Thoracic aorta endothelial cell (primary cell): ENCODE measurements around the gene SNRNP70. TPM values are rescaled to one million over a fixed set of nuclear protein-coding genes. Genes with fewer than 3 reads are reported as not detected.

Experiments used
- small RNA-seq: library from RNA; depleted of rRNA; stranded (forward); fragments of <200 nt; gene quantifications from one replicate; pipeline ENCODE3, GENCODE V24; 2012
- total RNA-seq: library from RNA; depleted of rRNA; stranded (reverse); fragments of >200 nt; gene quantifications from 2 replicates; pipeline ENCODE4 v1.2.3, GENCODE V29; 2012

Gene SNRNP70
- 169 and 205 TPM in 2 replicates for total RNA-seq

DNA sequence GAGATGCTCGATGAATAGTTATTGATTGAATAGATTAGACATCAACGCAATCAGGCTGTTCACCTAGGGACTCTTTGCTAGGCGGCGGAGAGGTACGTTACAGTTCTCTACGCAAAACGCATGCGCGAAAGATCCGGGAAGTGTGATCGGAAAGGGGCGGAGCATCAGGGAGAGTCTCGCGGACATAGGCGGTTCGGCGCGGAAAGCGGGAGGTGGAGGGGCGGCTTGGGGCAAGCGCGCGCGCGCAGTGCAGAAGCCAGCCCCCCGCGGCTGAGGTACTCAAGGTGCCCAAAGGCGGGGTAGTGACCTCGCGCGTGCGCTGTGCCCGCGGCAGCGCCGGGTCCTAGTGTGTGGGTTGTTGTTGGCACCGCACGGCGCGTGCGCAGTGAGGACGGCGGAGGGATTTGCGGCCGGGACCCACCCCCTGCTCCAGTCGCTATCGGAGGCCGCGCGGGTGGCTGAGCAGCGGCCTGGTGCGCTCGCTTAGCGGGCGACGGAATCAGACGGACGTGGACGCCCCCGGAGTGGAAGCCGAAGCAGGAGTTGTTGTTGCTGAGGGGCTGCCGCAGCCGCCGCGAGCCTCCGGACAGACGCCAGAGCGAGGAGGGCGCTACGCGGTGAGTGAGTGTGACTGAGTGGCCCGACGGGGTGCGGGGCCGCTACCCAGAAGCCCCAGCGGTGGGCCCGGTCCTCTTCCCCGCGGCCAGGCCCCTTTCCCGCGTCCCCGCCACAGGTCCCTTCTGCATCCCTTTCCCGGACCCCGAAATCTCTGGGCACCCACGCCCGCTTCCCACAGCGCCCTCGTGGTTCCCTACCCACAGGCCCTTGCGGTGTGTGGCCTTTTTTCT is at the start of gene SNRNP70:
SNRNP70 (plus strand) TSS at position 432 of the 848 bp plus-strand sequence. CDS start 964 bp downstream, outside the sequence.

GRCh38 chr19:49036815-49037214 is 48.4 kb upstream of the SNRNP70 start, which contains the start of gene CGB1:
Gene CGB1 (minus strand): TSS chr19:49036895. CDS start chr19:49036711, 184 bp downstream.

DNA sequence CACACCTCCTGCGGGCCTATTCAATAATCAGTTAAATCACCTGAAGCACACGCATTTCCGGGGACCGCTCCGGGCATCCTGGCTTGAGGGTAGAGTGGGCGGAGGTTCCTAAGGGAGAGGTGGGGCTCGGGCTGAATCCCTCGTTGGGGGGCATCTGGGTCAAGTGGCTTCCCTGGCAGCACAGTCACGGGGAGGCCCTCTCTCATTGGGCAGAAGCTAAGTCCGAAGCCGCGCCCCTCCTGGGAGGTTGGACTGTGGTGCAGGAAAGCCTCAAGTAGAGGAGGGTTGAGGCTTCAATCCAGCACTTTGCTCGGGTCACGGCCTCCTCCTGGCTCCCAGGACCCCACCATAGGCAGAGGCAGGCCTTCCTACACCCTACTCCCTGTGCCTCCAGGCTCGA is 41.7 kb upstream of the SNRNP70 start, which contains the start of gene CGB5:
CGB5 (plus strand) TSS at position 301 of the 400 bp plus-strand sequence. CDS start 362 bp downstream, outside the sequence.

GRCh38 chr19:49049011-49049410 is 36.2 kb upstream of the SNRNP70 start, which contains the start of gene CGB8:
Gene CGB8 (minus strand): TSS chr19:49049111. CDS start chr19:49048739, 372 bp downstream.

GRCh38 chr19:49057636-49058234 is 27.5 kb upstream of the SNRNP70 start, which contains the start of gene CGB7:
Gene CGB7 (minus strand): TSS chr19:49057749. CDS start chr19:49055375, 2,374 bp downstream.

DNA sequence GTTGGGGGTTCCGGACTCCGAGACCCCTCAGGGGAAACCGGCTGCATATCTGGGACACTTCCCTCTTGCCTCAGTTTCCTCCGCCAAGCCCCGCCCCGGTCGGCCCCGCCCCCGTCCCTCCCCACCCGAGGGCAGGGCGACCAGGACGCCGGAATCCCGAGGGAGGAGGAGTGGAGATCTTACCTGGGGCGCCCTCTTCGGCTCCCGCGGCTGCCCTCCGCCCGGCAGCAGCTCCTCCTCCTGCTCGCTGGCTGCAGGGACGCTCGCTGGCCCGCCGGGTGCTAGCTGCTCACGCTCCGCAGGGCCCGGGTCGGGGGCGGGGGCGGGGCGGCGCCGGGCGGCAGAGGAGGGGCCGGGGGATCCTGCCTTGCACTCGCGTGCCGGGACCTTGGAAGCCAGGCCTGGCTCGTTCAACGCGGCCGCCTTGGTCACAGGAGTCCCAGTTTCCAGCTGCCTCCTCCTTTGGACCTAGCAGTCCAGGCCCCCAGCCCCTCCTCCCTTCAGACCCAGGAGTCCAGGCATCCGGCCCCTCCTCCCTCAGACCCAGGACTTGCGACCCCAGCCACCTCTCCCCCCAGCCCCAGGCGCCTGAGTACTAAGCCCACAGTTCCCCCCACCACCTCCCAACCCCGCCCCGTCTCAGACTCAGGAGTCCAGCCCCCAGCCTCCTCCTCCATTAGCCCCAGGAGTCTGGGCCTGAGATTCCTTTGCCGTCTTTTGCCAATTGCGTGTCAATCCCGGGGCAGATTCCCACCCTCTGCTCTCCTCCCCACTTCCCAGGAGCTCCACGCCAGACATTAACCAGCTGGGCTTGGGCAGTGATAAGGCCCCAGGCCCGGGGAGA is 20.3 kb upstream of the SNRNP70 start, which contains the start of gene NTF4:
NTF4 (minus strand) TSS at position 51 of the 844 bp plus-strand sequence. CDS start 2,821 bp downstream, outside the sequence.

DNA sequence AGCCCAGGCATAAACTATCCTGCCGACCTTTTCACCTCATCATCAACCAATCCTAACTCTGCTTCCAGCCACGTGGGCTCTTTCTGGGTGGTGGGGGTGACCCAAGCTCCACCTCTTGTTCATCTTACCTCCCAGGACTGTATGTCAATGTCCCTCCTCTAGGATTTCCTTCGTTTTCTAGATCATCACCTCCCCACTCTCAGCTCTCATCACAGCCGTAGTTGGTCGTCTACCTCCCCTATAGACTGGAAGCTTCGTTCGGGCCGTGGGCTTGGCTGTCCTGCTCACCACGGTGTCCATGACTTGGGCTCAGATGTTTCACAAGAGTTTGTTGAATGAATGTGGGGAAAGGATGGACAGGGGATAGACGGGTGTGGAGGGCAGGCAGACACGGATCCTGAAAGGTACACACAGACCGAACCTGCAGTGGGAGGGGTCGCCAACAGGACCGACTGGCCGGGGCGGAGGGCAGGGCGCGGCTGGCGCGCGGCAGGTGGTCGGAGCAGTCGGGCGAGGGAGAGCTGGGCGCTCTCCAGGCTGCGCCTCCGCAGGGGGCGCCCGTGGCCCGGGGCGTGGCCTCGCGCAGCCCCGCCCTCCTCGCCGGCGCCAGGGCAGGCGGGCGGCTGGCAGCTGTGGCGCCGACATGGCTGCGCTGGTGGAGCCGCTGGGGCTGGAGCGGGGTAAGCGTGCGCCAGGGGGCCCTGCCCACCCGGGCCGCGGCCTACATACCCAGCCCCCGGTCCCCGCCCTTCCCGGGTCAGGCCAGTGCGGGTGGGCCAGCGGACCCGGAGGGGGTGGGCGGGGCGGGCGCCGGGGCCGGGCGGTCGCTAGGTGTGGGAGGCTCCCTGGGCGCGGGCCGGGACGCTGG is 28.7 kb downstream of the SNRNP70 start, which contains the start of gene LIN7B:
LIN7B (plus strand) TSS at position 609 of the 868 bp plus-strand sequence; CDS start at position 644, 35 bp downstream.

DNA sequence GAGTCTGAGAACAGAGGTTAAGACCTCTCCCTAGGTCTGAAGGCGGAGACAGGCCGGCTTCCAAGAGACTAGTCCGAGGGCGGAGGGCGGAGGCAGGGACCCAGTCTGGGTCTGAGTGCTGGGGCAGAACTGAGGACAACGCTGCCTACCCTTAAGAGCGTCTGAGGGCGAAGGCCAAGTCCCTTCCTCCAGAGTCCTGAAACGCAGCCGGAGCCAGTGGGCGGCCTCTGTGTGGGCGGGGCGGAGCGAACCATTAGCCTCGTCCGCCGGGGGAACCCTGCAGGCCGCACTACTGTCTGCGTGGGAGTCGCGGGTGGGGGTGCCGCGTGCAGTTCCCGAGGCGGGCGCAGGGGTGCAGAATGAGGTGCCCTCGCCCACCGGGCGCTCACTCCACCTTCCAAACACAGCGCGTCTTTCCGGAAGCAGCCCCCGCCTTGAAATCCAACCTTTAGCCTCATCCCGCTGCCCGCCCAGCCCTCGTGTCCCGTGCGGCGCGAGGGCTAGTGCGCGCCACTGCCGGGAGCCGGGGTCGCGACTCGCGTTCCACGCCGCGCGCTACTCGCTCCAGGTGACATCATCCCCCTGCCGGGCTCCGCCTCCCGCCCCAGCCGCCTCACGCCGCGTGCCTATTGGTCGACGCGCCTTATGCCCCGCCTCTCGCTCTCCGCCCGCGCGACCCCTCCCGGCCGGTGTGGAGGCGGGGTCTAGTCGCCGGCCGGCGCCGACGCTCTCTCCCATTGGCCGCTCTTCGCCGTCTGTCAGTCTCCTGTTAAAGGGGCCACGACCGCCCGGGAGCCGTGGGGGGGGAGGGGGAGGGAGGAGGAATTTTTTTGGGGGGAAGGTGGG is 33.5 kb downstream of the SNRNP70 start, which contains the start of gene C19orf73:
C19orf73 (minus strand) TSS at position 579 of the 846 bp plus-strand sequence; CDS start at position 458, 121 bp downstream.

DNA sequence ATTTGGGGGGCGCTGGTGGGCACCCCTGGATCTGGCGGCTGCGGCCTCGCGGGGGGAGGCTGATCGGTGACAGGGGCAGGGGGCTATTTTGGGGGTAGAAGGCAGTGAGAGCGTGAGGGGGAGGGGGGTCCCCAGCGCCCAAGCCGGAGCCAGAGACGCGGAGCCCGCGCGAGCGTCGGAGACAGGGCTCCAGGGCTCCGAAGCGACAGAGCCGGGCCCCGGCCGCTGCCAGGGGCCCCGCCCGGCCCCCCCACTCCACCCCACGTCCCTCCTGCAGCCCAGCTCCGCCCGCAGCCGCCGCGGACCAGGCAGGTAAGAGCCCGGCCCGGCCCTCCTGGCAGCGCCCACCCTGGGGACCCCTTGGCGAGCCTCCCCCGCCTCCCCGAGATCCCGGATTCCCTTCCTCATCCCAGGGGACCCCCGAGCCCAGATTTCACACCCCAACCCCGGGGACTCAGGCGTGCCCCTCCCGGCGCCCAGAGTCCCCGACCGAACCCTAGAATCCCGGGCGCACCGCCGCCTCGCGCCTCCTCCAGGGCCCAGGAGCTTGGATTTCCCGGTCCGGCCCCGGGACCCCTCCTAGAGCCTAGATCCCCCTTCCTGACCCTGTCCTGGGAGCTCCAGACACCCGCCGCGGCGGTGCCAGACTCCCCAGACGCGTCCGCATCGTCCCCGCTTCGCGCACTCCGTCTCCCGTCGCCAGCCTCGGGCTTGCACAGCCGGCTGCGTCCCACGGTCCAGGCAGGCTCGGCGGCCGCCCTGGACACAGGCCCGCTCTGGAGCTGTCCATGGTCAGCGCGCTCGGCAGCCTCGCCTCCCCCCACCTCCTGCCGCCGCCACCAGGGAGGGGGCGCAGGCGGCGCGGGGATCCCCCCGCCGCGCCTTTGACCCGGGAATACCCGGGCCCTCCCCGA is 34.4 kb downstream of the SNRNP70 start, which contains the start of gene PPFIA3:
PPFIA3 (plus strand) TSS at position 134 of the 914 bp plus-strand sequence. CDS start 8,330 bp downstream, outside the sequence.

GRCh38 chr19:49155005-49155819 is 70.0 kb downstream of the SNRNP70 start, which contains the start of gene HRC:
Gene HRC (minus strand): TSS chr19:49155396. CDS start chr19:49155237, 159 bp downstream.

GRCh38 chr19:49157445-49158224 is 72.4 kb downstream of the SNRNP70 start, which contains the start of gene TRPM4:
Gene TRPM4 (plus strand): TSS chr19:49157792. CDS start chr19:49157867, 75 bp downstream.

Small RNA genes lying within 50 kb of the gene (small RNA-seq; reads per million reads assigned to genes)
- not detected for gene RN7SL708P

Other genes starting within 250 kb of the SNRNP70 start
- 2.7 and 6.2 TPM in 2 replicates for gene HSD17B14, start 249.0 kb upstream of the SNRNP70 start, total RNA-seq
- gene PLEKHA4, start 216.8 kb upstream of the SNRNP70 start, total RNA-seq = 4.4 and 5.6 TPM in 2 replicates
- 35.7 and 43.0 TPM in 2 replicates for gene PPP1R15A, start 213.0 kb upstream of the SNRNP70 start, total RNA-seq
- 0.40 TPM in 1 of 2 replicates, not detected in the other for gene TULP2, start 186.7 kb upstream of the SNRNP70 start, total RNA-seq
- 193 and 203 TPM in 2 replicates for gene NUCB1, start 185.1 kb upstream of the SNRNP70 start, total RNA-seq
- not detected in 2 replicates for gene DHDH, start 151.8 kb upstream of the SNRNP70 start, total RNA-seq
- gene BAX, start 130.6 kb upstream of the SNRNP70 start, total RNA-seq = 81.7 and 89.2 TPM in 2 replicates
- gene FTL, start 120.1 kb upstream of the SNRNP70 start, total RNA-seq = 1,330 and 1,646 TPM in 2 replicates
- 45.9 and 46.9 TPM in 2 replicates for gene GYS1, start 92.1 kb upstream of the SNRNP70 start, total RNA-seq
- gene RUVBL2, start 91.6 kb upstream of the SNRNP70 start, total RNA-seq = 152 and 220 TPM in 2 replicates
- not detected in 2 replicates for gene LHB, start 68.4 kb upstream of the SNRNP70 start, total RNA-seq
- gene CGB3, start 61.1 kb upstream of the SNRNP70 start, total RNA-seq = not detected in 2 replicates
- not detected in 2 replicates for gene CGB2, start 53.6 kb upstream of the SNRNP70 start, total RNA-seq
- not detected in 2 replicates for gene CGB1, start 48.6 kb upstream of the SNRNP70 start, total RNA-seq
- 0.22 TPM in 1 of 2 replicates, not detected in the other for gene CGB5, start 41.6 kb upstream of the SNRNP70 start, total RNA-seq
- not detected in 2 replicates for gene CGB8, start 36.3 kb upstream of the SNRNP70 start, total RNA-seq
- 0.13 and 0.29 TPM in 2 replicates for gene CGB7, start 27.7 kb upstream of the SNRNP70 start, total RNA-seq
- gene NTF4, start 20.6 kb upstream of the SNRNP70 start, total RNA-seq = not detected in 2 replicates
- not detected in 2 replicates for gene KCNA7, start 12.8 kb upstream of the SNRNP70 start, total RNA-seq
- gene LIN7B, start 28.9 kb downstream of the SNRNP70 start, total RNA-seq = 0.93 and 1.1 TPM in 2 replicates
- gene C19orf73, start 33.7 kb downstream of the SNRNP70 start, total RNA-seq = 0.80 and 0.93 TPM in 2 replicates
- gene PPFIA3, start 34.1 kb downstream of the SNRNP70 start, total RNA-seq = 1.7 and 3.2 TPM in 2 replicates
- not detected in 2 replicates for gene HRC, start 69.9 kb downstream of the SNRNP70 start, total RNA-seq
- gene TRPM4, start 72.3 kb downstream of the SNRNP70 start, total RNA-seq = 14.1 and 16.5 TPM in 2 replicates
- 0.65 and 1.3 TPM in 2 replicates for gene SLC6A16, start 239.7 kb downstream of the SNRNP70 start, total RNA-seq
- not detected in 2 replicates for gene CD37, start 250.0 kb downstream of the SNRNP70 start, total RNA-seq